Heart left ventricle (tissue), 16 donors: Measurements from ENCODE around the gene COMMD7. TPM values are rescaled to one million over a fixed set of nuclear protein-coding genes. Genes with fewer than 3 reads are reported as not detected.

ENCODE experiments used
- ATAC-seq, 4 donors: fragments of 200-7000 bp; cut with Tn5 transposase; one replicate each; pipeline ENCODE4 v1.9.1; 2020 to 2022; ENCODE audit warnings: moderate library complexity in 4 of 4, mild to moderate bottlenecking in 3 of 4, moderate number of reproducible peaks in 1 of 4
- DNase-seq, 5 donors: peaks; one replicate each; pipeline ENCODE4 v3.0.0-alpha.2; 2020
- H3K27ac ChIP-seq, 12 donors: fragments of 200-600 bp; sonication (generic) in 4 of 12; one replicate each; pipeline versions ENCODE4 v1.5.0 to v1.8.0; 2016 to 2022; ENCODE audit warnings: mild to moderate bottlenecking in 2 of 12
- H3K27me3 ChIP-seq, 9 donors: fragments of 200-600 bp; sonication (generic) in 2 of 9; one replicate each; pipeline versions ENCODE4 v1.5.1 to v1.8.0; 2016 to 2022; ENCODE audit warnings: mild to moderate bottlenecking in 3 of 9
- H3K36me3 ChIP-seq, 9 donors: fragments of 200-600 bp; sonication (generic) in 2 of 9; one replicate each; pipeline versions ENCODE4 v1.5.0 to v1.8.0; 2018 to 2022; ENCODE audit warnings: mild to moderate bottlenecking in 2 of 9
- H3K4me1 ChIP-seq, 12 donors: fragments of 200-600 bp; sonication (generic) in 4 of 12; one replicate each; pipeline versions ENCODE4 v1.5.0 to v1.8.0; 2016 to 2022; ENCODE audit warnings: mild to moderate bottlenecking in 3 of 12
- H3K4me3 ChIP-seq, 12 donors: fragments of 200-600 bp; sonication (generic) in 4 of 12; one replicate each; pipeline versions ENCODE4 v1.5.0 to v1.8.0; 2017 to 2022; ENCODE audit warnings: mild to moderate bottlenecking in 9 of 12, moderate library complexity in 4 of 12
- H3K9me3 ChIP-seq, 12 donors: fragments of 200-600 bp; sonication (generic) in 4 of 12; one replicate each; pipeline versions ENCODE4 v1.5.0 to v1.8.0; 2016 to 2022; ENCODE audit warnings: mild to moderate bottlenecking in 1 of 12
- POLR2A ChIP-seq, 2 donors: fragments of 450-650 bp; IDR thresholded peaks; one replicate each; pipeline ENCODE4 v1.6.1; 2017; ENCODE audit warnings: antibody characterized with exemption in 2 of 2, mild to moderate bottlenecking in 2 of 2, moderate library complexity in 2 of 2
- WGBS, 4 donors: extraction: QIAGEN DNeasy Blood & Tissue Kit in 2 of 4; methylation state at CpG; one replicate each; pipeline versions ENCODE4 v1.1.5 to v1.1.7; 2013 to 2018; 5-methylcytosine and 5-hydroxymethylcytosine counted together
- intact Hi-C, 10 donors: fragments of 100-400 bp; cut with DNase I; formaldehyde crosslinking; loops; one replicate each; pipeline versions ENCODE4 v1.11.1 to v1.14.2; 2022
- polyA plus RNA-seq, 2 donors: library from polyadenylated mRNA; stranded (reverse); fragments of 200-250 nt; gene quantifications; one replicate each; pipeline ENCODE4 v1.2.3, GENCODE V29; 2013
- total RNA-seq, 9 donors: library from RNA; depleted of rRNA in 2 of 9; stranded (reverse); fragments of >200 nt in 2 of 9; fragmentation: NEBNext Ultra II Directional in 3 of 9; extraction: Animal tissue kit (Norgen Biotek cat#: 25700) in 3 of 9; gene quantifications; one replicate each; pipeline versions ENCODE4 v1.1.0 to v1.2.4, GENCODE V29; 2016 to 2023
- TF ChIP-seq, protein P1 (sequence below), 12 donors: fragments of 200-600 bp; sonication (generic) in 4 of 12; IDR thresholded peaks; one replicate each; pipeline versions ENCODE4 v1.5.0 to v1.8.0; 2018 to 2022; ENCODE audit warnings: antibody characterized with exemption in 12 of 12, mild to moderate bottlenecking in 5 of 12
- donor health status: ischemic (EF 13 %, LVEDD 7.1; RV severe dilation, severe dysfunction).
- donor health status: healthy with polysubstance abuse.
- donor health status: DM: no; HTN: yes; CAD: no.
- donor health status: DM: no; HTN: no; CAD: no.
- donor health status: ischemic (EF 25% LVEDD 6.9; RV normal size, moderate dysfunction).
- donor health status: ischemic (EF 25% LVEDD 5.7; RV mildly dilated, moderate dysfunction).
- donor health status: healthy.
- donor health status: DM: yes; HTN: yes; CAD: no.
- donor health status: ischemic (EF 35%, LVEDD 5.7; RV mildly dilated, moderate dysfunction).
- donor health status: nonischemic (EF 11% LVEDD 7.7; RV severe dilation, severe dysfunction).
- donor health status: DM: yes; HTN: yes; CAD: no.
- donor health status: PGD.
- donor health status: ischemic (EF 29% LVEDD 5.4; RV normal size, mild dysfunction).
- donor health status: nonischemic (EF 23%, LVEDD 6.1; RV moderate dilation, normal function).

The COMMD7 gene
- total and polyA plus RNA-seq, 11 donors: 30.3 to 72.4 (median 43.7) TPM

DNA sequence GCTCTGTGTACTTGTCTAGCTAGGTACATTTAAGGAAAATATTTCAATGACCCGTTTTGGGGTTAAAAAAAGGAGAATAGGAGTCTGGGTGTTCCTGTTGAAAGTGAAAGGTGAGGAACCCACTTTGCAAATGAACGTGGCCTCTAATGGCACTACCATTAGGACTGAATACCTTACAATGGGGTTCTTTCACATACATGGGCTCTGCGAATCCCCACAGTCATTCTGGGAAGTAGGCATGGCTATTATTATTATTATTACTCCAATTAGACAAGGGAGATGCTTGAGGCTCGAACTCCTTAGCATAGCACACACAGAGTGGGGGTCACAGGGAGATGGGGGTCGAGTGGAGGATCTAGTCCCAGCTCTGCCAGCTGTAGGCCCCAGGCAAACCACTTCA lies 12.9 kb upstream of the COMMD7 start:
- no peaks in the 10 kb centered on the region for H3K27me3 ChIP-seq
- H3K36me3 ChIP-seq: no peaks in the 10 kb centered on the region
- H3K27ac ChIP-seq: no peak overlapping the region
- no peaks in the 10 kb centered on the region for H3K9me3 ChIP-seq
- WGBS, 4 donors: 61 to 73% (median 66%) methylated on average over 5 of the region's 5 CpGs
- DNase-seq (no peak), ATAC-seq (no peak)
- intact Hi-C loops: no loop called here
- H3K4me3 ChIP-seq: no peak overlapping the region
- H3K4me1 ChIP-seq: no peaks in the 10 kb centered on the region
- TF ChIP-seq POLR2A (IDR thresholded peaks at IDR 0.05): no peak
- TF ChIP-seq, protein P1, sequence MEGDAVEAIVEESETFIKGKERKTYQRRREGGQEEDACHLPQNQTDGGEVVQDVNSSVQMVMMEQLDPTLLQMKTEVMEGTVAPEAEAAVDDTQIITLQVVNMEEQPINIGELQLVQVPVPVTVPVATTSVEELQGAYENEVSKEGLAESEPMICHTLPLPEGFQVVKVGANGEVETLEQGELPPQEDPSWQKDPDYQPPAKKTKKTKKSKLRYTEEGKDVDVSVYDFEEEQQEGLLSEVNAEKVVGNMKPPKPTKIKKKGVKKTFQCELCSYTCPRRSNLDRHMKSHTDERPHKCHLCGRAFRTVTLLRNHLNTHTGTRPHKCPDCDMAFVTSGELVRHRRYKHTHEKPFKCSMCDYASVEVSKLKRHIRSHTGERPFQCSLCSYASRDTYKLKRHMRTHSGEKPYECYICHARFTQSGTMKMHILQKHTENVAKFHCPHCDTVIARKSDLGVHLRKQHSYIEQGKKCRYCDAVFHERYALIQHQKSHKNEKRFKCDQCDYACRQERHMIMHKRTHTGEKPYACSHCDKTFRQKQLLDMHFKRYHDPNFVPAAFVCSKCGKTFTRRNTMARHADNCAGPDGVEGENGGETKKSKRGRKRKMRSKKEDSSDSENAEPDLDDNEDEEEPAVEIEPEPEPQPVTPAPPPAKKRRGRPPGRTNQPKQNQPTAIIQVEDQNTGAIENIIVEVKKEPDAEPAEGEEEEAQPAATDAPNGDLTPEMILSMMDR (IDR thresholded peaks at IDR 0.05): no peak

DNA sequence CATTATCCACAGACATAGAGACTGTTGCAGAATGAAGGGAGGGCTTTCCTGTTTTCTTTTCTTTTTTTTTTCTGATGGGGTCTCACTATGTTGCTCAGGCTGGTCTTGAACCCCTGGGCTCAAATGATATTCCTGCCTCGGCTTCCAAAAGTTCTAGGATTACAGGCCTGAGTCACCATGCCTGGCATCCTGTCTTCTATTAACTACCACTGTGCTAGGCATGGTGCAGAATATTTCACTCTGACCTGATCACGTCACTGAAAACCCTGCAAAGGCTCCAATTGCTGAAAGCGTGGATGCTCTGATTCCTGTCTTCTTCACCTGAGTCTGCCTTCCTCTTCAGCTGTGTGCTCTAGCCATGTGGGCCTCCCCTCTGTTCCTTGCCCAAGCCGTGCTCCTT lies 10.5 kb upstream of the COMMD7 start:
- TF ChIP-seq, protein P1 (IDR thresholded peaks at IDR 0.05): no peak
- no peak for TF ChIP-seq POLR2A (IDR thresholded peaks at IDR 0.05)
- no peaks in the 10 kb centered on the region for H3K36me3 ChIP-seq
- 85 to 91% (median 89%) methylated on average over 4 of the region's 4 CpGs for WGBS, 4 donors
- intact Hi-C loops: no loop called here
- H3K9me3 ChIP-seq: no peaks in the 10 kb centered on the region
- H3K27ac ChIP-seq: no peak overlapping the region
- no peak overlapping the region for H3K4me3 ChIP-seq
- peaks cover 0 to 7% (median 0%) of the 10 kb centered on the region in 12 donors for H3K4me1 ChIP-seq
- no peaks in the 10 kb centered on the region for H3K27me3 ChIP-seq
- DNase-seq: no peak
- no peak for ATAC-seq

DNA sequence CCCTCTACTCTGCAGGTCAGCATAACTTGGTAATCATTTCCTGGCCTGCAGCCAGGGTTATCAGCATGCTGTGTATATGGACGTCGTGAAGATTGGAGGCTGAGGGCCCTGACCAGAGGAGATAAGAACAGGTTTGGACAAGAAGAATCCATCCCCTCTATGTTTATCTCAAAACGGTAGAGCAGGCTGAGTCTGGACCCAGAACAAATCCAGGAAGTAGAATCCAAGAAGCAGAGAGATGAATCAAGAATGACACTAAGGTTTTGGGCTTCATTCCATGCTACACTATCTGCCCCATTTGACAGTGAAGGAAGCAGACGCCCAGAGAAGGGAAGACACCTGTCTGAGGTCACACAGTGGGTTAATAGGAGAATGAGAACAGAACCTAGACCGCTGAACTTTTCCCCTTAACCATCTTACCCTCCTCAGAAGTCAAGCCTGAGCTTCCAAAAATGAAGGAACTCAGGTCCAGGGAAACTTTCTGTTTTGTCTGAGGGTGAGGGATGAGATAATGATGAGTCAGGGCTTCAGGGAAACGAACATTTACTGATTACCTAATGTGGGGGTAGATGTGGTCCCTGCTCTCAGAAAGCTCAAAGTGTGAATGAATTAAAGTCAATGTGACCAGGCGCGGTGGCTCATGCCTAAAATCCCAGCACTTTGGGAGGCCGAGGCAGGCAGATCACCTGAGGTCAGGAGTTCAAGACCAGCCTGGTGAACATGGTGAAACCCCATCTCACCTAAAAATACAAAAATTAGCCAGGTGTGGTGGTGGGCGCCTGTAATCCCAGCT lies 9.4 kb upstream of the COMMD7 start:
- WGBS, 4 donors: 60 to 67% (median 64%) methylated on average over 10 of the region's 10 CpGs
- ATAC-seq (no peak), DNase-seq (no peak)
- no peaks in the 10 kb centered on the region for H3K9me3 ChIP-seq
- TF ChIP-seq, protein P1 (IDR thresholded peaks at IDR 0.05): no peak
- TF ChIP-seq POLR2A (IDR thresholded peaks at IDR 0.05): no peak
- peaks cover 0 to 7% (median 0%) of the 10 kb centered on the region in 12 donors for H3K4me1 ChIP-seq
- H3K4me3 ChIP-seq: no peak overlapping the region
- H3K36me3 ChIP-seq: no peaks in the 10 kb centered on the region
- H3K27ac ChIP-seq: no peak overlapping the region
- no peaks in the 10 kb centered on the region for H3K27me3 ChIP-seq
- intact Hi-C loops: no loop called here

DNA sequence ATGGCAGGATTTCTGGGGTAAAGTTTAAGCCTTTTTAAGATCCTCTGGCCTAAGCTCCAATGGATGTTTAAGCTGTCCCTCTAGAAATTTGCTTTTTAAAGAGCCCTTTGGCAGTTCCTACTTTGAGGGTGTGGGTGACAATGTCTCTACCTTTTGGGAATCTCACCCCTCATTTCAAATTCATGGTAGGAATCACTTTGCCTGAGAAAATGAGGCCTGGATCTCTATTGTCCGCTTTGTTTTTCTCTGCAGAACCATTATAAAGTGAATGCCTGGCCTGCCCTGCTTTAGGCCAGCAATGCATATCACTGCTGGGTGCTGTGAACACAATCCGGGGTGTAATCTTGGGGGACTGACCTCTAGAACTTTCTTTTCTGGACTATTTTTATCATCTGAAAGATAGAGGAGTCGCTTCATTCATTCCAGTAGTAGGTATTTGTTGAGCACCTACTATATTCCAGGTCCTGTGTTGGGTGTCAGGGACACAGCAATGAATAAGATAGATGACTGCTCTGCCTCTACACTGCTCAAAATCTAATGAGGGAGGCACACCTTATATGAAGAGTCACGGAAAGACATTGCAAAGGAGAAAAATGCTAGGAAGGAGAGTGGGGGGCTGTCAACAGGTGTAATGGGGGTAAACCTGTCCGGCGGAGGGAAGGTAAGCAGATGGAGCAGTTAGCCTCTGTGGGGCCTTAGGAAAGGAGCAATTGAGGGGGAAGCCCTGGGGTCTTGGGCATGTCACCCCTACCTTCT lies 8.6 kb upstream of the COMMD7 start:
- Histone ChIP-seq H3K36me3 (no peaks in the 10 kb centered on the region), H3K27ac (no peak overlapping the region), H3K27me3 (no peaks in the 10 kb centered on the region), H3K9me3 (no peaks in the 10 kb centered on the region), H3K4me3 (no peak overlapping the region), H3K4me1 (peaks cover 0 to 7% (median 0%) of the 10 kb centered on the region in 12 donors)
- ATAC-seq (no peak), DNase-seq (no peak)
- WGBS, 4 donors: 88 to 93% (median 92%) methylated on average over 6 of the region's 6 CpGs
- intact Hi-C loops: no loop called here
- no peak for TF ChIP-seq POLR2A (IDR thresholded peaks at IDR 0.05)
- TF ChIP-seq, protein P1 (IDR thresholded peaks at IDR 0.05): no peak
